ENCODE results near the gene PALLD. TPM values are rescaled to one million over a fixed set of nuclear protein-coding genes. Genes with fewer than 3 reads are reported as not detected.
A peak's percentile ranks its signal among the peaks of the same experiment; 100 is the strongest.

PALLD gene
- polyA plus RNA-seq, 3 donors: 6.1 to 11.8 (median 9.9) TPM

DNA sequence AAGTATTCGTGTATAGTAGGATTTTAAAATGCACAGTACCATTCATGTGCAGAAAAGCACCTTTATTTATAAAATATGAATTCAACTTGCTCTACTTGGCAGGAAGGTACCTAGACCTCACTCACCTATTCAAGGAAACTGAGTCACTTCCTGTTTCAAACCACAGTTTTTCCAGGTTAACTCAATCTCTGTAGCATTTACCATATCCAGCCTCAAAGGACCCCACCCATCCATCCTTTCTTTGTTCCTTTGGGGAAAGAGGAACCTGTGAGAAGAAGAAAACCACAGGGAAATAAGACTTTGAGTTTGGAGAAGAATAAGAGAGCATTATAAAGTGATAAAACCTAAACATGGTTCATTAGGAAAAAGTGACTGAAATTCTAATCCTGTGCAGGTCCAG, 262.5 kb downstream of the PALLD start:
- H3K4me2 ChIP-seq (replicated peaks; ENCODE audit: extremely low read depth, low read length, poor library complexity, severe bottlenecking): no peak overlapping the region
- peak overlapping the region in 1 of 2 donors; percentile 33 for H3K4me3 Mint-ChIP-seq

DNA sequence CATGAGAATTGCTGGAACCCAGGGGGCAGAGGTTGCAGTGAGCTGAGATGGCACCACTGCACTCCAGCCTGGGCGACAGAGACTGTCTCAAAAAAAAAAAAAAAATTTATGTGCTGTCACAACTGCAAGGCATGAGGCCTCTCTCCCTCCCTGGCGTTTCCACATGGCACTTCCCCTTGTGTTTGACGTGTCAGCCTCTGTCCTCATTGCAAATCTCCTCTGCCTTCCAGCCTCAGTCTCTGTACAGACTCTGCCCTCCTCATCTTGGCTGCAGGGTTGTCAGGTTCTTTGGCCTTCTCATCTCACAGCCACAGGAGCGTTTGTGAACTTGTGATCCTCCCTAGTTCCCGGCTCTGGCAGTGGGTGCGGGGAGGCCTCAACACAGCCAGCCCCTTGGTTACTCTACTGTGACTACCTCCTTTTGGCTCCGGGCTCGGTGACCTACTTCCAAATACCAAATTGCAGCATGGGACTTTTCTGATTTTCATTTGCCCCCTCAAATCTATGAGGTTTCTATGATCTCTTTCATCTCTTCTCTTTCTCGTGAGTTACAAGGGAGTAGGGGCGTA, 263.2 kb downstream of the PALLD start:
- H3K36me3 Mint-ChIP-seq: no peaks in the 10 kb centered on the region
- H3K27ac Mint-ChIP-seq: peak overlapping the region; percentile 37 to 83 (median 47)
- H3K4me2 ChIP-seq (replicated peaks; ENCODE audit: extremely low read depth, low read length, poor library complexity, severe bottlenecking): no peak overlapping the region
- no peak overlapping the region for H3K4me3 ChIP-seq (replicated peaks in 1 of 3; ENCODE audit: low read depth in 2 of 3, low read length in 3 of 3)
- H3K4me1 Mint-ChIP-seq: peaks cover 17% of the 10 kb centered on the region
- intact Hi-C loops (cut with micrococcal nuclease): no loop called here
- H3K9ac ChIP-seq (ENCODE audit: insufficient read depth, low read length, poor library complexity, severe bottlenecking): no peak overlapping the region
- peak; percentile 80 to 81 (median 80) for DNase-seq
- no peaks in the 10 kb centered on the region for H3K79me2 ChIP-seq (ENCODE audit: insufficient read depth, low read length)
- no peaks in the 10 kb centered on the region for H3K27me3 ChIP-seq (ENCODE audit: control insufficient read depth in 2 of 2, insufficient read depth in 2 of 2, low read length in 2 of 2)
- H4K20me1 ChIP-seq (ENCODE audit: insufficient read depth, low read length): no peaks in the 10 kb centered on the region
- H3K9me3 Mint-ChIP-seq: no peaks in the 10 kb centered on the region
- no peaks in the 10 kb centered on the region for H3K9me3 ChIP-seq (replicated peaks in 1 of 2; ENCODE audit: control insufficient read depth in 1 of 2, insufficient read depth in 1 of 2, low read length in 2 of 2)
- 43% methylated on average over 6 of the region's 10 CpGs for WGBS (ENCODE audit: insufficient coverage)
- peak overlapping the region; percentile 55 for H2AFZ ChIP-seq (ENCODE audit: insufficient read depth, low read depth, low read length, poor library complexity, severe bottlenecking)
- peak overlapping the region in 1 of 2 donors; percentile 33 for H3K4me3 Mint-ChIP-seq
- H3K27ac ChIP-seq (ENCODE audit: low read depth in 1 of 2, low read length in 2 of 2): peak overlapping the region in 1 of 2 donors; percentile 4
- TF ChIP-seq, protein P1, sequence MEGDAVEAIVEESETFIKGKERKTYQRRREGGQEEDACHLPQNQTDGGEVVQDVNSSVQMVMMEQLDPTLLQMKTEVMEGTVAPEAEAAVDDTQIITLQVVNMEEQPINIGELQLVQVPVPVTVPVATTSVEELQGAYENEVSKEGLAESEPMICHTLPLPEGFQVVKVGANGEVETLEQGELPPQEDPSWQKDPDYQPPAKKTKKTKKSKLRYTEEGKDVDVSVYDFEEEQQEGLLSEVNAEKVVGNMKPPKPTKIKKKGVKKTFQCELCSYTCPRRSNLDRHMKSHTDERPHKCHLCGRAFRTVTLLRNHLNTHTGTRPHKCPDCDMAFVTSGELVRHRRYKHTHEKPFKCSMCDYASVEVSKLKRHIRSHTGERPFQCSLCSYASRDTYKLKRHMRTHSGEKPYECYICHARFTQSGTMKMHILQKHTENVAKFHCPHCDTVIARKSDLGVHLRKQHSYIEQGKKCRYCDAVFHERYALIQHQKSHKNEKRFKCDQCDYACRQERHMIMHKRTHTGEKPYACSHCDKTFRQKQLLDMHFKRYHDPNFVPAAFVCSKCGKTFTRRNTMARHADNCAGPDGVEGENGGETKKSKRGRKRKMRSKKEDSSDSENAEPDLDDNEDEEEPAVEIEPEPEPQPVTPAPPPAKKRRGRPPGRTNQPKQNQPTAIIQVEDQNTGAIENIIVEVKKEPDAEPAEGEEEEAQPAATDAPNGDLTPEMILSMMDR (IDR thresholded peaks at IDR 0.05): no peak
- H3K27me3 Mint-ChIP-seq (ENCODE audit: low read depth in 3 of 3): peaks cover 0 to 3% (median 3%) of the 10 kb centered on the region in 3 donors
- peaks cover 13% of the 10 kb centered on the region in 2 donors for H3K4me1 ChIP-seq (ENCODE audit: control insufficient read depth in 1 of 2, insufficient read depth in 2 of 2, low read length in 2 of 2)
- no peaks in the 10 kb centered on the region for H3K36me3 ChIP-seq (replicated peaks in 1 of 2; ENCODE audit: control insufficient read depth in 1 of 2, insufficient read depth in 2 of 2, low read length in 2 of 2)

More for the DNA sequence above, 262.5 kb downstream of the PALLD start:
- Histone ChIP-seq H3K27me3 (ENCODE audit: control insufficient read depth in 2 of 2, insufficient read depth in 2 of 2, low read length in 2 of 2) (no peaks in the 10 kb centered on the region), H3K27ac (ENCODE audit: low read depth in 1 of 2, low read length in 2 of 2) (peak overlapping the region in 1 of 2 donors; percentile 4), H2AFZ (ENCODE audit: insufficient read depth, low read depth, low read length, poor library complexity, severe bottlenecking) (no peak overlapping the region), H3K4me1 (ENCODE audit: control insufficient read depth in 1 of 2, insufficient read depth in 2 of 2, low read length in 2 of 2) (peaks cover 13% of the 10 kb centered on the region in 2 donors), H3K4me3 (replicated peaks in 1 of 3; ENCODE audit: low read depth in 2 of 3, low read length in 3 of 3) (no peak overlapping the region), H3K9me3 (replicated peaks in 1 of 2; ENCODE audit: control insufficient read depth in 1 of 2, insufficient read depth in 1 of 2, low read length in 2 of 2) (no peaks in the 10 kb centered on the region), H3K9ac (ENCODE audit: insufficient read depth, low read length, poor library complexity, severe bottlenecking) (no peak overlapping the region), H4K20me1 (ENCODE audit: insufficient read depth, low read length) (no peaks in the 10 kb centered on the region), H3K79me2 (ENCODE audit: insufficient read depth, low read length) (no peaks in the 10 kb centered on the region), H3K36me3 (replicated peaks in 1 of 2; ENCODE audit: control insufficient read depth in 1 of 2, insufficient read depth in 2 of 2, low read length in 2 of 2) (no peaks in the 10 kb centered on the region)
- TF ChIP-seq, protein P1 (IDR thresholded peaks at IDR 0.05): no peak
- intact Hi-C loops (cut with micrococcal nuclease): no loop called here
- Mint-ChIP-seq H3K9me3 (no peaks in the 10 kb centered on the region), H3K27ac (peak overlapping the region in 5 of 7 donors; percentile 37 to 83 (median 46)), H3K27me3 (ENCODE audit: low read depth in 3 of 3) (peaks cover 0 to 6% (median 0%) of the 10 kb centered on the region in 3 donors), H3K36me3 (no peaks in the 10 kb centered on the region), H3K4me1 (peaks cover 17% of the 10 kb centered on the region)
- DNase-seq: peak in 2 of 3 donors; percentile 14 to 17
- WGBS (ENCODE audit: insufficient coverage): no CpG with 5 or more reads among the region's 1 CpG

All from CD14-positive monocyte (primary cell).